HepG2 (cell line): ENCODE results near the gene PERP. TPM values are rescaled to one million over a fixed set of nuclear protein-coding genes. Genes with fewer than 3 reads are reported as not detected.

Source experiments
- AHR ChIP-seq: IDR thresholded peaks from 2 replicates; pipeline ENCODE4 v1.6.1; 2018; ENCODE audit warnings: missing genetic modification reagents, missing compliant biosample characterization
- CENPT ChIP-seq: sonication (generic); formaldehyde crosslinking; IDR thresholded peaks from 2 replicates; pipeline ENCODE4 v1.8.0; 2022; ENCODE audit warnings: low read depth, mild to moderate bottlenecking, moderate library complexity, missing genetic modification reagents
- DMAP1 ChIP-seq: IDR thresholded peaks from 2 replicates; pipeline ENCODE4 v1.6.1; 2016
- DMTF1 ChIP-seq: sonication (generic); formaldehyde crosslinking; IDR thresholded peaks from 2 replicates; pipeline ENCODE4 v1.4.0; 2020; ENCODE audit warnings: mild to moderate bottlenecking, missing genetic modification reagents
- ETV5 ChIP-seq: IDR thresholded peaks from 2 replicates; pipeline ENCODE4 v1.6.1; 2018; ENCODE audit warnings: missing biosample characterization, missing genetic modification reagents, inconsistent platforms, borderline replicate concordance
- HNF1A ChIP-seq, 2 experiments: sonication (generic) in 1 of 2; formaldehyde crosslinking in 1 of 2; IDR thresholded peaks; 2 replicates each; pipeline versions ENCODE4 v1.4.0 to v1.6.1; 2016 to 2020; ENCODE audit warnings: borderline replicate concordance in 1 of 2, low read depth in 1 of 2, mild to moderate bottlenecking in 1 of 2, missing genetic modification reagents in 1 of 2
- MYC ChIP-seq: sonication (generic); formaldehyde crosslinking; IDR thresholded peaks from 2 replicates; pipeline ENCODE4 v1.9.0; 2021; ENCODE audit warnings: missing genetic modification reagents, borderline replicate concordance
- PHF20 ChIP-seq: sonication (generic); formaldehyde crosslinking; IDR thresholded peaks from 2 replicates; pipeline ENCODE4 v1.5.0; 2020; ENCODE audit warnings: mild to moderate bottlenecking, missing genetic modification reagents
- PRDM10 ChIP-seq: sonication (generic); formaldehyde crosslinking; IDR thresholded peaks from 2 replicates; pipeline ENCODE4 v1.4.0; 2020; ENCODE audit warnings: low read depth, missing genetic modification reagents
- REPIN1 ChIP-seq: sonication (generic); formaldehyde crosslinking; IDR thresholded peaks from 2 replicates; pipeline ENCODE4 v1.8.0; 2022; ENCODE audit warnings: missing genetic modification reagents, low read depth, mild to moderate bottlenecking, borderline replicate concordance
- SMC3 ChIP-seq: IDR thresholded peaks from 2 replicates; pipeline ENCODE4 v1.6.1; 2011; ENCODE audit warnings: low read length, improper control_type of control experiment
- TBL1XR1 ChIP-seq: fragments of 150-350 bp; IDR thresholded peaks from 2 replicates; pipeline ENCODE4 v1.6.1; 2014; ENCODE audit warnings: borderline replicate concordance, low read length; ENCODE audit not compliant: partially characterized antibody
- ZNF674 ChIP-seq: sonication (generic); formaldehyde crosslinking; IDR thresholded peaks from 2 replicates; pipeline ENCODE4 v1.5.0; 2020; ENCODE audit warnings: low read depth, mild to moderate bottlenecking, missing genetic modification reagents
- ZNF780A ChIP-seq: sonication (generic); formaldehyde crosslinking; IDR thresholded peaks from 2 replicates; pipeline ENCODE4 v1.8.0; 2022; ENCODE audit warnings: mild to moderate bottlenecking, missing genetic modification reagents, moderate library complexity
- ZSCAN9 ChIP-seq: IDR thresholded peaks from 2 replicates; pipeline ENCODE4 v1.6.1; 2016; ENCODE audit warnings: borderline replicate concordance
- polyA plus RNA-seq, 8 experiments: library from polyadenylated mRNA; depleted of rRNA in 3 of 8; stranded (reverse) in 7 of 8; unstranded in 1 of 8; fragments of >200 nt; fragmentation: Illumina TruSeq in 4 of 8; extraction: Trizol in 4 of 8; gene quantifications; 2 replicates each; pipeline versions ENCODE4 v1.2.1 to v1.2.3, GENCODE V29; 2011 to 2016; ENCODE audit warnings: low read depth in 4 of 8, missing spikeins in 1 of 8, mixed read lengths in 1 of 8; ENCODE audit not compliant: insufficient read depth in 1 of 8
- total RNA-seq, 5 experiments: library from RNA; depleted of rRNA; stranded (reverse); fragments of >200 nt; fragmentation: Illumina TruSeq; extraction: Trizol; gene quantifications; 2 replicates each; pipeline ENCODE4 v1.2.3, GENCODE V29; 2016; ENCODE audit warnings: low read depth in 1 of 5
- TF ChIP-seq, protein P1 (sequence below): sonication (generic); formaldehyde crosslinking; IDR thresholded peaks from 2 replicates; pipeline ENCODE4 v1.4.0; 2020; ENCODE audit warnings: mild to moderate bottlenecking, low read depth, missing genetic modification reagents

The PERP gene
- total and polyA plus RNA-seq, 2 of the 13 experiments (the other 11 are each of a cell fraction or from before 2014, with no cell fraction given), result 26.0 to 53.0 TPM

DNA sequence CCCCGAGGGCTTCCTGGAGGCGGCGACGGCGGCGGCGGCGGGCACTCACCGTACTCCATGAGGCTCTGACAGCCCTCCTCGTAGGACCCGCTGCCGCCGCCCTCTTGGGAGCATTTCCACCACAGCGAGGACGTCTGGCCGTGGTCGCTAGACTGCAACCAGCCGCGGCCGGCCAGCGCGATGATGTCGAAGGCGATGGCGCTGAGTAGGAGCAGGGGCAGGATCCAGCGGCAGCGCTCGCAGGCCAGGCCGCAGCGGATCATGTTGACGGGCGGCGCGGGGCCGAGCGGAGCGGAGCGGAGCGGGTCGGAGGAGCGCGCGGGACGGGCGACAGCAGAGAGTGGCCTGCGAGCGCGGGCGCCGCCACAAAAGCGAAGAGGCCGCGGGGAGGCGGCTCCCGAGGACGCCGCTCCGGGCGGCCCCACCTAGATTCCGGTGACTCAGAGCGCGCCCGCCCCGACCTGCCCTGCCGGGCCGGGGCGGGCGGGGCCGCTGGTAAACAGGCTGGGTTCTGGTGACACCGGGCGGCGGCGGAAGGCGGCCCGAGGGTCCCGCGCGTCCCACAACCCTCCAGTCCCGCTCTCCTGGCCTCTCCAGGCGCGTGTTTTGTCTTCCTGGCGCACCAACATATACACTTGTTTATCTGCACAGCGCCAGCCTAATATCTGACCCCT, at the start of gene PERP (continued):
- TF ChIP-seq HNF1A (IDR thresholded peaks at IDR 0.05; ENCODE audit: low read depth), result no peak
- TF ChIP-seq HNF1A (CRISPR knock-in tag; IDR thresholded peaks at IDR 0.05; ENCODE audit: borderline replicate concordance), result no peak; the same call in 1 of the 2 replicates
- TF ChIP-seq ZNF674, result peak; percentile 94
- peak; percentile 45 for TF ChIP-seq MYC (CRISPR knock-in tag)
- no peak for TF ChIP-seq SMC3
- peak; percentile 68; the same call in 1 of the 2 replicates for TF ChIP-seq ZNF780A (CRISPR knock-in tag)
- TF ChIP-seq, protein P1, sequence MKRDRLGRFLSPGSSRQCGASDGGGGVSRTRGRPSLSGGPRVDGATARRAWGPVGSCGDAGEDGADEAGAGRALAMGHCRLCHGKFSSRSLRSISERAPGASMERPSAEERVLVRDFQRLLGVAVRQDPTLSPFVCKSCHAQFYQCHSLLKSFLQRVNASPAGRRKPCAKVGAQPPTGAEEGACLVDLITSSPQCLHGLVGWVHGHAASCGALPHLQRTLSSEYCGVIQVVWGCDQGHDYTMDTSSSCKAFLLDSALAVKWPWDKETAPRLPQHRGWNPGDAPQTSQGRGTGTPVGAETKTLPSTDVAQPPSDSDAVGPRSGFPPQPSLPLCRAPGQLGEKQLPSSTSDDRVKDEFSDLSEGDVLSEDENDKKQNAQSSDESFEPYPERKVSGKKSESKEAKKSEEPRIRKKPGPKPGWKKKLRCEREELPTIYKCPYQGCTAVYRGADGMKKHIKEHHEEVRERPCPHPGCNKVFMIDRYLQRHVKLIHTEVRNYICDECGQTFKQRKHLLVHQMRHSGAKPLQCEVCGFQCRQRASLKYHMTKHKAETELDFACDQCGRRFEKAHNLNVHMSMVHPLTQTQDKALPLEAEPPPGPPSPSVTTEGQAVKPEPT (CRISPR knock-in tag), result 0 out of 2 replicates have a peak, but pooled peaks have one; percentile 45
- peak; percentile 51; the same call in 1 of the 2 replicates for TF ChIP-seq REPIN1 (CRISPR knock-in tag)
- peak; percentile 31; the same call in 1 of the 2 replicates for TF ChIP-seq DMAP1 (CRISPR knock-in tag)
- TF ChIP-seq ZSCAN9 (CRISPR knock-in tag), result 0 out of 2 replicates have a peak, but pooled peaks have one; percentile 9
- TF ChIP-seq ETV5 (CRISPR knock-in tag), result no peak; the same call in 1 of the 2 replicates
- TF ChIP-seq DMTF1 (CRISPR knock-in tag), result peak; percentile 85; the same call in 1 of the 2 replicates
- peak; percentile 86 for TF ChIP-seq CENPT (CRISPR knock-in tag)
- TF ChIP-seq TBL1XR1, result no peak
- peak; percentile 66; the same call in 1 of the 2 replicates for TF ChIP-seq AHR (CRISPR knock-in tag)
- no peak for TF ChIP-seq PRDM10 (CRISPR knock-in tag)
- TF ChIP-seq PHF20, result no peak; the same call in 1 of the 2 replicates
